ENCODE measurements around the gene KRTAP10-9.
"Not testable (repeated sequence)": the region's sequence is repeated elsewhere in the genome, so short reads cannot be mapped to it uniquely, and the experiment has no call there.

KRTAP10-9 gene

DNA sequence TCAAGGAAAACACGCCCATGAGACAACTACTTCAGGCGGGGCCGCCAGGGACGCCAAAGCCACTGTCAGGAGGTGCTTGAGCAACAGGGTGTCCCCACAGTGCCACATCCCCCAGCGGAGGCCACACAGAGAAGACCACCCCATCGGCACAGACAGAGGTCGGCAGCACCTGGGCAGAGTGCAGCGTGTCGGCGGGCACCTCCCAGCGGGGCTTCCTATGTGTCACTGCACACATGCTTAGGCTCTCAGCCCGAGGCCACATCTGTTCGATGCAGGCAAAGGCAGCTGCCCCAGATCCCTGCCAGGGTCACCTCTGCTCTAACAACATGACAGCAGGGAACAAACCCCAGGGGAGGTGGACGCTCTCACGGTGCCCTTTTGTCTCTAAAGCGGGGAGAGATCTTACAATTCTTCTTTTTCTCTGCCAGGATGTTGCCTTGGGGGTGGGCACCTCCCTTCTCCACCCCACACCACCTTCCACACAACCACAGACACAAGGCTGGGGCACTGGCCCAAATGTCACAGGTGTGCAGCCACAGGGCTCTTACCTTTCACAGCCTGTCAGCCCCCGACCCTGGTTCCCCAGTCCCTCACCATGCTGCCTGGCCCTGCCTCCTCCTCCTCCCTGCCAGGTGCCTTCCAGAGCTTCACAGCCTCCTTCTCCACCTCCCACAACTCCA lies 10.8 kb upstream of the KRTAP10-9 start:
- peak; percentile 87 for DNase-seq

DNA sequence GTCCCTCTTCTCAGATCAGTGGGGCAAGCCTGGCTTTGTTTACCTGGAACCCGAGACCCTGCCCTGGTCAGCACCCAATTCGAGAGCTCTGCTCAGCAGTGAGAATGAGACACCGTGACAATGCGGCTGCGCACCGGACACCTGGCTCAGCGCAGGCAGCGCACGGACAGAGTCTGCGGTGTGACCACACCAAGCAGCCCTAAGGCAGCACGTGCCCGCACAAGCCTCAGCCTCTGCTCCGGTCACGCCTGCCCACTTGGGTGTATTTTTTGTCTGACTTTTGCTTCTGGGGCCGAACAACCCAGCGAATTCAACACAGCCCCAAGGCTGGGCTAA lies 10.3 kb upstream of the KRTAP10-9 start:
- no peak for DNase-seq

DNA sequence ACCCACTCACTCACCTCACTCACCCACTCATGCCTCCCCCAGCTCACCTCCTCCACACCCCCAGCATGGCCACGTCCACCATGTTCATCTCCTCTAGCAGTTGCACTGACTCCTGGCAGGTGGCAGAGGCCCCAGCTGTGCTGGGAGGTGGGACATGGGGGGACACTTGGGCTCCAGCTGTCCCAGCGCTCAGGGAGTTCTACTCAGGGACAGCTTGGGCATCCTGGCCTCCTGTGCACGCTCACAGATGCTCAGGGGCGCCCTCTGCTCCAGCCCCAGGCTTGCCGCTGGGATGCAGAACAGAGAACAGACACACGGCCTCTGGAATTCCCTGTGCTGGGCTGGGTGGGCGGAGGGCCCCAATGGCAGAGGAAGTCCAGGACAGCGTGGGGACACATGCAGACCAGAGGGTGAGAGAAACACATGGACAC lies 9.8 kb upstream of the KRTAP10-9 start:
- DNase-seq, result peak; percentile 39

DNA sequence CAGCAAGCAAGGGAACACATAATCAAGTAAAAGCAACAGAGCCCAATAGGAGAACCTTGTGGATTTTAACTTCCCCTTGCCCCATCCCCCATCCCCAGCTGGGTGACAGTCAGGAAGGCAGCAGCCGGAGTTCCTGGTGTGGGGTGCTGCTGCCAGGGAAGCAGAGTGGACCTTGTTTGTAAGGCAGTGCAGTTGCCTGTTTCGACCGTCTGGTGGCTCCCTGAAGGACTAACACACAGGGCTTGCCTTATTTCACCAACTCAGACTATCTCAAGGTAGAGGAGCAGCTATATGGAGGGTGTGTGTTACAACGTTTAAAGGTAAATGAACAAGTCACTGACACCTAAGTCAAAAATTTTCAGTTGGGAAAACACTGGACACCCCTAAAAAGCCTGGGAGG lies 8.4 kb upstream of the KRTAP10-9 start:
- DNase-seq, result no peak

DNA sequence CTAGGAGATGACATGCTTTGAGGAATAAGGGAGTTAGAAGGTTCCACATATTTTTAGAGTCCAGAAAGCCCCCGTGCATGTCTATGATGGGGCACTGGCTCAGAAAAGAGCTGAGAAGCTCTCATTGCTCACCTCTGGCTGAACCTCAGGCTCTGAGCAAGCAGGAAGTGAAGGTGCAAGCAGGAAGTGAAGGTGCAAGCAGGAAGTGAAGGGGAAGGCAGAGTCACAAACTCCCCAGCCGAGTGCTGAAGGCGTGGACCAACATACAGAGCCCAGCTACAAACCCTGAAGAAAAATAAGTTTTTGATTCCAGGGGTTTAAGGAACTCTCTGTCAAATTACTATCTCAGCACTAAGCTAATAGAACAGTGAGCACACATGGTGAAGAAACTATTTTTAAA lies 8.0 kb upstream of the KRTAP10-9 start:
- no peak for DNase-seq

DNA sequence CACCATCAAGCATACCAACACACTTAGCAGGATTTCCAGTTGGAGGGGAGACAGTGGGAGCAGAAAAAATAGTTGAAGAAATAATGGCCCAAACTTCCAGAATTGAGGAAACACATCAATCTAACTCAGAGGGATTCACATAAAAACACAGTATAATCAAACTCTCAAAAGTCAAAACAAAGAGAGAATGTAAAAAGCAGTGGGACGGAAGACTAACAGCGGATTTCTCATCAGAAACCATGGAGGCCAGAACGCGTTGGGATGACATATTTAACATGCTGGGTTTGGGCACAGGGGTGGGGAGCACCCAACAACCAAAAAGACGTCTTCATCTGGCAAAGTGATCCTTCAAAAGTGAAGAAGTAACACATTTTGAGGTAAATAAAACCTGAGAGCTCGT lies 7.0 kb upstream of the KRTAP10-9 start:
- no peak for DNase-seq

DNA sequence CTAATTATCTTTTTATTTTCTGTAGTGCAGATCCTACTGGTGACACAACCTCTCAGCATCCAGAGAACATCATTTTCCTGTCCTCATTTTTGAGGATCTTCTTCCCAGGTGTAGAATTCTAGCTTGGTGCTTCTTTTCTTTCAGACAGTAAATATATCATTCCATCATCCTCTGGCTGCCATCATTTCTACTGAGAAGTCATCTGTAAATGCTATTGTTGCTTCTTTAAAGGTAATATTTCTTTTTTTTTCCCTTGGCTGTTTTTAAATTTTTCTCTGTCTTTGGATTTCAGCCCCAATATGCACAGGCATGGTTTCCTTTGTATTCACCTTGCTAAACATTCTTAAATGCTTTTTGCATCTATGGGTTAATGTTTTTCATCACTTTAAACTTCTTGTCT lies 3.3 kb upstream of the KRTAP10-9 start:
- no peak for DNase-seq

DNA sequence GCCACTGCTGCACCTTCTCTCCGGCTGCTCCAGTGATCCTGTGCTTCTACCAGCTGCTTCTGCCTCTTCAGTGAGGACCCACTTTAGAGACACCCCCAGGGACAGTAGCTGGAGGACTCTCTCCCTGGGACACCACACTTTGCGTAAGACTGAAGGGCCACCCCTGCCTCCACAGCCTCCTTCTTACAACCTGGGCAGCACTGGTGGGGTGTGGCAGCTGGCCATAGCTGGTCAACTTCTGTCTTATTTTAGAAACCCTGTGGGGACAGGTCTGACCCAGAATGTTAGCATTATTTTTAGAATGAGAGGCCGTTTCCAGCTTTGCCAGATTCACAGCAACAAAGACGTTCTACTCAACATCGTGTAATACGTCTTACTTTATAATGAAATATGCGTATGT lies 1.1 kb upstream of the KRTAP10-9 start:
- DNase-seq, result no peak

DNA sequence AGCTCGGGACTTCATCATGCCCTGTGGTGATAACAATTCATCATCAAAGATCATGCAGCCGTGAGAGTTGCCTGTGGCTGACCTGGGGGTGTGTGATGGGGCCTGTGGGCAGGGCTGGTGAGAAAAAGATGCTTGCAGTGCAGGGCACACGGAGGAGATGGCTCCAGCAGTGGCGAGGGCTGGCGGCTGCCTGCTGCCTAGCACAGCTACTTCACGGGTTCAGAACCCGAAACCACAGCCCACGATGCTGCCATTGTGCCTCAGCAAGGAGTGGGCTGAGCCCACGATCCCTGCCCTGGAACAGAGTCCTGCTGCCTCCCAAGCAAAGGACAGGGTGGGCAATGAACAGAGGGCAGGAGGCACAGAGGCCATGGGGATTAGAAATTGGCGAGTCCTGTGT lies 631 bp upstream of the KRTAP10-9 start:
- DNase-seq, result no peak

DNA sequence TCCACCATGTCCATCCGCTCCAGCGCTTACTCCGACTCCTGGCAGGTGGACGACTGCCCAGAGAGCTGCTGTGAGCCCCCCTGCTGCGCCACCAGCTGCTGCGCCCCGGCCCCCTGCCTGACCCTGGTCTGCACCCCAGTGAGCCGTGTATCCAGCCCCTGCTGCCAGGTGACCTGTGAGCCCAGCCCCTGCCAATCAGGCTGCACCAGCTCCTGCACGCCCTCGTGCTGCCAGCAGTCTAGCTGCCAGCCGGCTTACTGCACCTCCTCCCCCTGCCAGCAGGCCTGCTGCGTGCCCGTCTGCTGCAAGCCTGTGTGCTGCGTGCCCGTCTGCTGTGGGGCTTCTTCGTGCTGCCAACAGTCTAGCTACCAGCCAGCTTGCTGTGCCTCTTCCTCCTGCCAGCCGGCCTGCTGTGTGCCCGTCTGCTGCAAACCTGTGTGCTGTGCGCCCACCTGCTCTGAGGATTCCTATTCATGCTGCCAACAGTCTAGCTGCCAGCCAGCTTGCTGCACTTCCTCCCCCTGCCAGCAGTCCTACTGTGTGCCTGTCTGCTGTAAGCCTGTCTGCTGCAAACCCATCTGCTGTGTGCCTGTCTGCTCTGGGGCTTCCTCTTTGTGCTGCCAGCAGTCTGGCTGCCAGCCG lies 409 bp downstream of the KRTAP10-9 start:
- DNase-seq, result not testable (repeated sequence)

DNA sequence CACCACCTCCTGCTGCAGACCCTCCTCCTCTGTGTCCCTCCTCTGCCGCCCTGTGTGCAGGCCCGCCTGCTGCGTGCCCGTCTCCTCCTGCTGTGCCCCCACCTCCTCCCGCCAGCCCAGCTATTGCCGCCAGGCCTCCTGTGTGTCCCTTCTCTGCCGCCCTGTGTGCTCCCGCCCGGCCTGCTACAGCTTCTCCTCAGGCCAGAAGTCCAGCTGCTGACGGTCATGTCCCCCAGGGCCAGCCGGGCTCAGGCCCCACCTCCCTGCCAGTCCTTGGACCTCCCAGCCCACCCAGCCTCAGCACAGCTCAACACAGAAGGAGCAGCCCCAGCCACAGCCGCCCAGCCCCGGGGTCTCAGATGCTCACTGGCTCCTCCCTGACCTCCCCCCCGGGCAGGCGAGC lies 939 bp downstream of the KRTAP10-9 start:
- DNase-seq, result not testable (repeated sequence)

DNA sequence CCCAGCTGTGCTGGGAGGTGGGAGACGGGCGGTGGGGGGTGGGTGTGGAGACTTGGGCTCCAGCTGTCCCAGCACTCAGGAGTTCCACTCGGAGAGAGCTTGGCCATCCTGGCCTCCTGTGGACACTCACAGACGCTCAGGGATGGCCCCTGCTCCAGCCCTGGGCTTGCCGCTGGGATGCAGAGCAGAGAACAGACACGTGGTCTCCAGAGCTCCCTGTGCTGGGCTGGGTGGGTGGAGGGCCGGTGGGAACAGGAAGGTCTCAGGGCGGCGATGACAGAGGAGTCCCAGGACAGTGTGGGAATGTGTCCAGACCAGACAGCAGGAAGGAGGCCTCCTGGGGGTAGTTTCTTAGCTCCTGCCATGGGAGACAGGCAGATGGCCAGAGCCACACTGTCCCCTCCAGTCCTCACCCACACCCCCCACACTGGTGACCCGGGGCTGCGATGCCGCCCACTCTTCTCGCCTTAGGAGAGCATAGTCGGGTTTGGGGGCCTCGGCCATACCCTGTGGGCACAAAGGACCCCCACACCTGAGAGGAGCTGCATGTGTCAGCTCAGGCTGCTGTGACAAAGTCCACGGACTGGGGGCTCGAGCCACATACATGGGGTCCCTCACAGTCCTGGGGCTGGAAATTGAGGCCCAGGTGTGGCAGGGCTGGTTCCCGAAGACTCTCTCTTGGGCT lies 2.0 kb downstream of the KRTAP10-9 start:
- no peak for DNase-seq

DNA sequence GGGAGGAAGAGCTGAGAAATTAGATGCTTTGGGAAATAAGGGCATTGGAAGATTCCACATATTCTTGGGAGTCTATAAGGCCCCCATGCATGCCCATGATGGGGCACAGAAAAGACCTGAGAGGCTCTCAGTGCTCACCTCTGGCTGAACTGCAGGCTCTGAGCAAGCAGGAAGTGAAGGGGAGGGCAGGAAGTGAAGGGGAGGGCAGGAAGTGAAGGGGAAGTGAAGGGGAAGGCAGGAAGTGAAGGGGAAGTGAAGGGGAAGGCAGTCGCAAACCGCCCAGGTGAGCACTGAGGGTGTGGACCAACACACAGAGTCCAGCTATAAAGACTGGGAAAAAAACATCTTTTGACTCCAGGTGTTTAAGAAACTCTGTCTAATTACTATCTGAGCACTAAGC lies 3.5 kb downstream of the KRTAP10-9 start:
- no peak for DNase-seq

DNA sequence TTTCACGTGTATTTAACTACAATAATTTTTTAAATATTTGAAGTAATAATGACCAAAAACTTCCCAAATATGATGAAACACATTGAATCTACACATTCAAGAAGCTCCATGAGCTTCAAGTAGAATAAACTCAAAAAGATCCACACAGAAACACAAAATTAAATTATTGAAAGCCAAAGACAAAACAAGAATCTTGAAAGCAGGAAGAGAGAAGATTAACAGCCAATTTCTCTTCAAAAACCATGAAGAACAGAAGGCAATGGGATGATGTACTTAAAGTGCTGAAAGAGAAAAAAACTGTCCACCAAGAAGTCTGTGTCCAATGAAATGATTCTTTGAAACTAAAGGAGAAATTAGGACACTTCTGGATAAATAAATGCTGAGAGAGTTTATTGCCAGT lies 5.2 kb downstream of the KRTAP10-9 start:
- no peak for DNase-seq

DNA sequence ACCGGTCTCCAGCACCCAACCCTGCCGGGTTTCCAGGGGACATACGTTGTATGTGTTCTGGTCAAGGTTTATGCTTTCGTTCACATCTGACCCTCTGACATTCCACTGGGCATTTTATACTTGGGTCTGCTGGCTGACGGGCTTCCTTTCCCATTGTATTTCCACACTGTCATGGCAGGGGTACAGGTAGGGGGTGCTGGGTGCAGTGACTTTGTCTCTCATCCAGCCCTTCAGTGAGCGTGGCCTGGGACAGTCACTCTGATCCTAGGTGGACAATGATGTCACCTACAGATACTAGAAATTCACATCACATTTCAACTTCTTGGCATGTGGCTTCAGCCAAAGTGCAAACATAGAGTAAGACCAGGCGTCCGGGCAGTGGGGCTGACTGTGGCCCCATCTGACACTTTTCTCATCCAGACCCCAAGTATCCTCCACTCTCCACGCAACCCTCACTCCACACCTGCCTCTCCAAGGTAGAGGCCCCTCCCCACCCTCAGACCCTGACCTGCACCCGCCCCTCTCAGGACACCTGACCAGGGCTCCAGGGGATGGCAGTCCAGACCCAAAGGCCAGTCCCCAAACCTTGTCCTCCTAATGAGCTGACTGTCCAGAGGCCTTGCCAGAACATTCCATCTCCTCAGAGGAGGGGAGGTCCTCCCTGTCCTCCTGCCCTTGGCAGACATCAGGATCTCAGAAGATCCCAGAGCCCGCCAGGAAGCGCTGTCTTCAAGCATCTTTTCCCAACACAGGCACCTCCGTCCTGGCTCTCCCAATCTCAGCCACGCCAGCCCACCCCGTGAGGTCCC lies 9.5 kb downstream of the KRTAP10-9 start:
- DNase-seq, result no peak

DNA sequence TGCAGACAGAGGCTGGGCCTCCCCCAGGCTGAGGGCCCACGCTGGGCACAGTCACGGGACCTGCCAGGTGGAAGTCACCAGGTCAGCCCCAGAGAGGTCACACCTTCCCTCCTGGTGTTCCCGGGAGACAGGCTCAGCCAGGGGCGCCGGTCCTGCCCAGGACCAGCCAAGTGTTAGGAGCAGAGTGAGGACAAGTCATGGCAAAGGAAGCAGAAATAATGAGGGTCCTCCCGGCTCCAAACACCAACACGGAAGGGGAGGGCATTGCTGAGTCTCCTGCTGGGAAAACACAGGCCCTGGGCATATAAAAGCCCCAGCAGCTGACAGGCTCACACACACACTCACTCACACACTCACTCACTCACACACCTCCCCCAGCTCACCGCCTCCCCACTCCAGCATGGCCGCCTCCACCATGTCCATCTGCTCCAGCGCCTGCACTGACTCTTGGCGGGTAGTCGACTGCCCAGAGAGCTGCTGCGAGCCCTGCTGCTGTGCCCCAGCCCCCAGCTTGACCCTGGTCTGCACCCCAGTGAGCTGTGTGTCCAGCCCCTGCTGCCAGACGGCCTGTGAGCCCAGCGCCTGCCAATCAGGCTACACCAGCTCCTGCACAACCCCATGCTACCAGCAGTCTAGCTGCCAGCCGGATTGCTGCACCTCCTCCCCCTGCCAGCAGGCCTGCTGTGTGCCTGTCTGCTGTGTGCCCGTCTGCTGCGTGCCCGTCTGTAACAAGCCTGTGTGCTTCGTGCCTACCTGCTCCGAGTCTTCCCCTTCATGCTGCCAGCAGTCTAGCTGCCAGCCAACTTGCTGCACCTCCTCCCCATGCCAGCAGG lies 10.3 kb downstream of the KRTAP10-9 start, which contains the start of gene KRTAP10-10:
TSS of gene KRTAP10-10 (plus strand) at position 339 of the 833 bp plus-strand sequence. CDS start at position 401, 62 bp downstream.
- DNase-seq, result peak; percentile 28

DNA sequence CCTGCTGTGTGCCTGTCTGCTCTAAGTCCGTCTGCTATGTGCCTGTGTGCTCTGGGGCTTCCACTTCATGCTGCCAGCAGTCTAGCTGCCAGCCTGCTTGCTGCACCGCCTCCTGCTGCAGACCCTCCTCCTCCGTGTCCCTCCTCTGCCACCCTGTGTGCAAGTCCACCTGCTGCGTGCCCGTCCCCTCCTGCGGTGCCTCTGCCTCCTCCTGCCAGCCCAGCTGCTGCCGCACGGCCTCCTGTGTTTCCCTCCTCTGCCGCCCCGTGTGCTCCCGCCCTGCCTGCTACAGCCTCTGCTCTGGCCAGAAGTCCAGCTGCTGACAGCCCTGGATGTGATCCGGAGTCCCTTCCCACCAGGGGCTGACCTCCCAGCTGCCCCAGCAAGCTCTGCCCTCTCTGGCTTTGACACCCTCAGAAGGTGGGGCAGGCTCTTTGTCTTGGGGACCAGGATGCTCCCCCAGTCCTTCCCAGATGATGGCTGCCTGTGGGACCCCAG lies 11.0 kb downstream of the KRTAP10-9 start:
- not testable (repeated sequence) for DNase-seq

DNA sequence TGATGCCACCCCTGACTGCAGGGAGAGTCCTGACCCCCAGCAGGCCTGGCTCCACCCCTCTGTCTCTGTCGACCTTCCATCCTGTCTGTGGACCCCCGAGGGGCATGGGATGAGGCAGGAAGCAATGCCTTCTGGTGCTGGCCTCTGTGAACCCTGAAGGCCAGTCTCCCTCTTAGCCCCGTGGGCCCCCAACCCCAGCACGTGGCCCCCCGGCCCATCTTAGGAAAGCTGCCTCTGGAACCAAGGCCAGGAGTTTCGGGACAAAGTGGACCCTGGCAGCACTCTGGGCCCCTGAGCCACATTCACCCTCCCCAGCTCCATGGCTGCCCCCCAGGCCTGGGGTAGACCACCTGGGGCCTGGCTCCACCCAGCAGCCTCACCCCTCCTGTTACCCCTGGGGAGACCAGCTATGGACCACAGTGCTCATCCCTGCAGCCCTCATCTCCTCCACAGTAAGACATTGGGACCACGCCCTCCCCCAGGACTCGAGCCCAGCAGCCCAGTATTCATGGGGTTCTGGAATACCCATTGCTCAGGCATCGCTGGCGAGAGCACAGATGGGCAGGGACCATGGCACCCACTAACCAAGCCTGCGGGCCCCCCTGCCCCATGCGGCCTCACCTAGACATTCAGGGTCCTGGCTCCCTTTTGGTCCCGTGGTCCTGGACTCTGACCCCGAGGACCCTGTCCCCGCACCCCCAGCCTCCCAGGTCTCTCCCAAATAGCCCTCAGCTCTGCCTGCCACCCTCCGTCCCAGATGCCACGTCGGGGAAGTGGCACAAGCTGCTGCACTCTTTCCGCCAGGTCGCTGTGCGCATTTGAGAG lies 11.8 kb downstream of the KRTAP10-9 start:
- DNase-seq, result not testable (repeated sequence)

DNA sequence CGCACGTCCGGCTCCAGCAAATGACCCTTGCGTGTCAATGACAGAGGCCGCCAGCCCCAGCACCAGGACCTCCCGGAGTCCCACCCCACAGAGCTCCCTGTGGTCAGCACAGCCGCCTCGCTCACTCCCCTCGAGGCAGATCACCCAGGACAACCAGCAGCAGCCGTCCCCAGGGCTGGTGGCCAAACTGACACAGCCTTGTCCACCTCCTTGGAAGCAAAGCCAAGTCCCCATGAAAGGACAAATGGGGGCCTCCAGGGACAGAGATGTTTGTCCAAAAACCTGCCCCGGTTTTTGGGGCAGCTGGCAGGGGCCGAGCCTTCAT lies 12.4 kb downstream of the KRTAP10-9 start:
- DNase-seq, result no peak

DNA sequence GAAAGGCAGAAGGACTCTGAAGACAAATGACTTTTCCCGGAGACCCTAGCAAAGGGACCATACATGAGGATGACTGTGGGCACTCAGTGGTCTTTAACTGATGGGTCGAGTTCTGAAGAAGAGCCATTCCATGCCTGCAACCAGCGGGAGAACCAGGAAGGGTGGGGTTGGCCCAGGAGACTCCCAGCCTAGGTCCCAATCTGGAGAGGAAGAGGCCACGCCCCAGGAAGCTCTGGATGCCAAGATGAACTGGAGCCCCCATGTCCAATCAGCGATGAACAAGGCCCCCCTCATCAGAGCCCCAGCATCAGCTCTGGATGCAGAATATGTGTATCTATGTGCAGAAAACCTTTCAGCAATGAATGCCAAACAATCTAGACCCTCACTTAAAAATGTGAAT lies 13.9 kb downstream of the KRTAP10-9 start:
- no peak for DNase-seq

DNA sequence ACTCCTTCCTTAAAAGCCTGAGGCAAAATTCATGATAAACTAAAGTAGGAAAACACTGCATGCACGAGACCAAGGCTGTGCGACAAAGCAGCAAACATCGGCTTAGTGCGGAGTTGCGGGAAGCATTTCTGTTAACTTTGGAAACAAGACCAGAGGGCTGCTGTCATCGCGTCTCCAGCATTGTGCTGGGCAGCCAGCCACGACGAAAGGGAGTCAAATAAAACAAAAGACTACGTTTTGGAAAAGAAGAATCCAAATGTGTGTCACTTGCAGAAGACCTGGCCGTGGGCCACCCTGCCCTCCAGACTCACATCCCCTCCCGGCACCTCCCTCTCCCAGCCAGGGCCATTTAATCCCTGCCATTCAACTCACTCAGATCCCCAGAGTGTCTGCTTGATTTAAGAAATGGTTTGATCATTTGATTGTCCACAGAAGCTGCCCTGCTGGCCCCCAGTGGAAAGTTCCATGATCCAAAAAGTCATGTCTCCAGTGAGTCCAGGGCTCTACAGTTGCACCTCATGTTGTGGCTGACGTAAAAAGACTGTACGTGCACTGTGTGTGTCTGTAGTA lies 16.9 kb downstream of the KRTAP10-9 start:
- DNase-seq, result no peak

Measured in NCI-H2171 treated with DMSO at 0.1 percent for 48 hours (cell line).